Vagina (tissue), 2 donors: Measurements from ENCODE around the gene DUS2.

ENCODE experiments used
- CTCF ChIP-seq, 3 experiments: fragments of 450-650 bp in 2 of 3; fragments of 200-600 bp in 1 of 3; sonication (generic) in 1 of 3; IDR thresholded peaks; one replicate each; pipeline ENCODE4 v1.5.1; 2017 to 2019; ENCODE audit warnings: antibody characterized with exemption in 3 of 3, mild to moderate bottlenecking in 2 of 3, moderate library complexity in 2 of 3
- POLR2A ChIP-seq, 2 donors: fragments of 450-650 bp; IDR thresholded peaks; one replicate each; pipeline ENCODE4 v1.6.1; 2017; ENCODE audit warnings: antibody characterized with exemption in 2 of 2, mild to moderate bottlenecking in 2 of 2, moderate library complexity in 2 of 2

DNA sequence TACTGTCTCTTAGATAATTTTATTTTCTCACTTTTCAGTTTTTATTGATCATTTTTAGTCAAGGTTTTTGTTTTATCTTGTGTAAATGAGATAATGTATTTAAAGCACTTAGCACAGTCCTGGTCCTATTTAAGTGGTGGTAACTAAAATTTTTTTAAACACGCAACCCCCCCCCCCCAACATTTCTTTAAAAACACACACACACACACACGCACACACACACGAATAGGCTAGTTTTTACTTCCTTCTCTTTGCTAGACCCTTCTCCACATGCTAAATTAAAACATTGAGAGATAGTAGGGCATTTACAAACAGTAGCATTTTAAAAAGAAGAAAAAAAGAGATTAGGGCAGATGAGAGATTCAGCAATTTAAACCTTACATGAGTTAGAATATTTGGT, 67.0 kb downstream of the DUS2 start:
- TF ChIP-seq CTCF (IDR thresholded peaks at IDR 0.05) (no peak), POLR2A (IDR thresholded peaks at IDR 0.05) (no peak)
